Breast epithelium (tissue), 4 donors: ENCODE measurements around the gene GABRD. TPM values are rescaled to one million over a fixed set of nuclear protein-coding genes. Genes with fewer than 3 reads are reported as not detected.

ENCODE experiments used
- DNase-seq, 2 donors: peaks; one replicate each; pipeline ENCODE4 v3.0.0-alpha.2; 2019; ENCODE audit warnings: low spot score in 2 of 2
- H3K27ac ChIP-seq, 2 donors: fragments of 200-600 bp; sonication (generic) in 1 of 2; one replicate each; pipeline ENCODE4 v1.5.1; 2016 to 2019; ENCODE audit warnings: mild to moderate bottlenecking in 1 of 2
- H3K27me3 ChIP-seq, 2 donors: fragments of 200-600 bp; sonication (generic) in 1 of 2; one replicate each; pipeline versions ENCODE4 v1.5.1 to v1.6.0; 2017 to 2019; ENCODE audit warnings: control low read depth in 1 of 2, mild to moderate bottlenecking in 1 of 2
- H3K36me3 ChIP-seq: fragments of 200-600 bp; one replicate; pipeline ENCODE4 v1.5.1; 2019
- H3K4me1 ChIP-seq, 2 donors: fragments of 200-600 bp; sonication (generic); one replicate each; pipeline ENCODE4 v1.5.1; 2016 to 2019; ENCODE audit warnings: control low read depth in 1 of 2
- H3K4me3 ChIP-seq, 3 donors: fragments of 200-600 bp; sonication (generic); 1 replicate in 2 of 3; 2 replicates in 1 of 3; pipeline ENCODE4 v1.5.1; 2016 to 2019; ENCODE audit warnings: mild to moderate bottlenecking in 3 of 3, moderate library complexity in 2 of 3
- H3K9me3 ChIP-seq, 2 donors: fragments of 200-600 bp; sonication (generic) in 1 of 2; one replicate each; pipeline ENCODE4 v1.5.1; 2016 to 2019; ENCODE audit warnings: control low read depth in 1 of 2
- POLR2A ChIP-seq: fragments of 450-650 bp; IDR thresholded peaks from one replicate; pipeline ENCODE4 v1.6.1; 2016; ENCODE audit warnings: antibody characterized with exemption, mild to moderate bottlenecking, moderate library complexity
- POLR2AphosphoS5 ChIP-seq, 3 donors: sonication (generic); formaldehyde crosslinking; IDR thresholded peaks; one replicate each; pipeline ENCODE4 v1.6.1; 2017; ENCODE audit warnings: antibody characterized with exemption in 3 of 3
- intact Hi-C: fragments of 100-400 bp; cut with DNase I; formaldehyde crosslinking; loops from one replicate; pipeline ENCODE4 v1.15.1; 2023; ENCODE audit warnings: low total_unique reads
- total RNA-seq, 3 donors: library from RNA; depleted of rRNA; stranded (reverse); fragments of >200 nt; gene quantifications; one replicate each; pipeline ENCODE4 v1.1.0, GENCODE V29; 2016
- TF ChIP-seq, protein P1 (sequence below), 3 donors: fragments of 450-650 bp; IDR thresholded peaks; one replicate each; pipeline ENCODE4 v1.5.1; 2016 to 2017; ENCODE audit warnings: antibody characterized with exemption in 3 of 3, mild to moderate bottlenecking in 3 of 3, moderate library complexity in 3 of 3

Gene GABRD
- total RNA-seq, 3 donors from 2014 or later: not detected

DNA sequence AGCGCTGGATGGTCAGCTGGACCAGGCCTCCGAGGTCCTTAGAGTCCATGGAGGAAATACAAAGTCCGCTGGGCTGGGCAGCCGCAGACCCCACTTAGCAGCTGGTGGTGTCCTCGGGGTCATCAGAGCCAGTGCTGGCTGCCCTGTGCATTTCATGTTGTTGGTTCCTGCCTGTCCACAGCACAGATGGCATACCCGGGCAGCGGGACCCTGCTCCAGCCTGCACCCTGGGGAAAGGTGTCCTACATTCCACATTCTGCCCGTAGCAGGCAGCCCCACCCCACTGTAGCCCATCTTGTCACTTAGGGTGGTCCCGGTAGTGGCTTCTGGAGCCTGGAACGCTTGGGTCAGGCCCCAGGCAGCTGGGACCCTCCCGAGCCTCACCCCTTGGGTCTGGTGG, 50.9 kb downstream of the GABRD start:
- intact Hi-C loops: no loop called here
- no peak overlapping the region for H3K27ac ChIP-seq
- no peaks in the 10 kb centered on the region for H3K36me3 ChIP-seq
- TF ChIP-seq POLR2AphosphoS5 (IDR thresholded peaks at IDR 0.05): no peak
- TF ChIP-seq, protein P1, sequence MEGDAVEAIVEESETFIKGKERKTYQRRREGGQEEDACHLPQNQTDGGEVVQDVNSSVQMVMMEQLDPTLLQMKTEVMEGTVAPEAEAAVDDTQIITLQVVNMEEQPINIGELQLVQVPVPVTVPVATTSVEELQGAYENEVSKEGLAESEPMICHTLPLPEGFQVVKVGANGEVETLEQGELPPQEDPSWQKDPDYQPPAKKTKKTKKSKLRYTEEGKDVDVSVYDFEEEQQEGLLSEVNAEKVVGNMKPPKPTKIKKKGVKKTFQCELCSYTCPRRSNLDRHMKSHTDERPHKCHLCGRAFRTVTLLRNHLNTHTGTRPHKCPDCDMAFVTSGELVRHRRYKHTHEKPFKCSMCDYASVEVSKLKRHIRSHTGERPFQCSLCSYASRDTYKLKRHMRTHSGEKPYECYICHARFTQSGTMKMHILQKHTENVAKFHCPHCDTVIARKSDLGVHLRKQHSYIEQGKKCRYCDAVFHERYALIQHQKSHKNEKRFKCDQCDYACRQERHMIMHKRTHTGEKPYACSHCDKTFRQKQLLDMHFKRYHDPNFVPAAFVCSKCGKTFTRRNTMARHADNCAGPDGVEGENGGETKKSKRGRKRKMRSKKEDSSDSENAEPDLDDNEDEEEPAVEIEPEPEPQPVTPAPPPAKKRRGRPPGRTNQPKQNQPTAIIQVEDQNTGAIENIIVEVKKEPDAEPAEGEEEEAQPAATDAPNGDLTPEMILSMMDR (IDR thresholded peaks at IDR 0.05): no peak
- TF ChIP-seq POLR2A: no peak
- H3K4me1 ChIP-seq: no peaks in the 10 kb centered on the region
- peaks cover 0 to 10% of the 10 kb centered on the region in 2 donors for H3K9me3 ChIP-seq
- no peaks in the 10 kb centered on the region for H3K27me3 ChIP-seq
- DNase-seq: no peak
- H3K4me3 ChIP-seq: no peak overlapping the region

DNA sequence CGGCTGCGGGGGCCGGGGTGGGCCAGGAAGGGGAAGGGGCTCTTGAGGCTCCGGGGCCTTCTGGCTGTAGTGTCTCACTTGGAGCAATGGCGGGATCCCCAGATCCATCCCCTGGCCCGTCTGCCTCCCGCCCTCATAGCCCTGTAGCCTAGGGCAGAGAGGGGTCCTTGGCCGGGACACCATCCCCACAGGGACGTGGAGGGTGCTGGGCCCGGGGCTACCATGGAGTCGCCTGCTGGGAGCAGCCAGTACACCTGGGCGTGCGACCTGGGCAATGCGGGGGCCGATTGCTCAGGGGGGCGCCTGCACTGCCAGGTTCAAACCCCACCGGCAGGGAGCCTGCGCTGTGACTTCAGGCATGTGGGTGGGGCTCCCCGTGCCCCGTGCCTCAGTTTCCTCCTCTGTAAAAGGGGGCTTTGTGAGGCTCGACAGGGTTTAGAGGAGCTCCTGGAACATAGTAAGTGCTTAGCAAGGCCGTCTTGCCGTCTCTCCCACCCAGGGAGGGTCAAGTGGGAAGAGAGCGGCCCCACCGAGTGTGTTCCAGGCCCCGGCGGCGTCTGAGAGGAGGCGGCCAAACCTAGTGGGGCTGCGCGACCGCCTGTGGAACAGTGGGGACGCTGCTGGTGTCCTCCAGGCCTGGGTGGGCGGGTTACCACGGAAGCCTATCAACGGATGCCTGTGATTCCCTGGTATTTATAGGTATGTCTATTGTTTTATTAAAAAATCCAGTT, 51.8 kb downstream of the GABRD start:
- DNase-seq: no peak
- H3K27me3 ChIP-seq: no peaks in the 10 kb centered on the region
- no peaks in the 10 kb centered on the region for H3K4me1 ChIP-seq
- TF ChIP-seq POLR2AphosphoS5 (IDR thresholded peaks at IDR 0.05): no peak
- TF ChIP-seq POLR2A: no peak
- TF ChIP-seq, protein P1 (IDR thresholded peaks at IDR 0.05): no peak
- H3K4me3 ChIP-seq: no peak overlapping the region
- H3K36me3 ChIP-seq: no peaks in the 10 kb centered on the region
- no peak overlapping the region for H3K27ac ChIP-seq
- peaks cover 0 to 4% of the 10 kb centered on the region in 2 donors for H3K9me3 ChIP-seq
- intact Hi-C loops: no loop called here

DNA sequence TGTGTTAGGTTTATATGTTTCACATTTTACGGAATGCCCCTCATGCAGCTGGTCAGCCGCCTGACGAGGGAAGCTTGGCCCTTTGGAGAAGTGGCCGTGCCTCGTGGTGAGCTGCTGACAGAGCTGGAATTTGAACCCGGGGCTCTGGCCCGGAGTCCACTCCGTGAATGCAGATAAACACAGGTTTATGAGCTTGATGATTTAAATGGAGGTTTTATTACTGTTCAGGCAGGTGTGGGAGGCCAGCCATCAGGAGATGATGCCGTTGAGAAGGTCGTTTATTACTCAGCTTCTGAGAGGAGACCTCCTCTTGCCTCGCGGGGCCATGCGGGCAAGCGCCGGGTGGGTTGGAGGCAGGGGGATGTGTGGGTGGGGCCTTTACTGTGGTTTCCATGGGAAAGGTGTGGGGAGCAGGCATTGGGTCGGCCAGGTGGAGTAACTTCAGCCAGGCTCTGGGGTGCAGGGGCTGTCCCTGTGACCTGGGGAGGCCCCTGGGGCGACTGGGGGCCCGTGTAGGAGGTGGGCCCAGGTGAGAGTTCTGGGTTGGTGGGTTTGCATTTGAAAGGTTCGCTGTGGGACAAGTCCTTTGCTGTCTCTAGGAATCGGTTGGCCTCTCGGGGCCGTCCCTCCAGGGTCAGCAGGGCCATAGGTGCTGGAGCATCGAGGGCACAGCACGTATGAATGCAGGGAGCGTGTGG, 53.1 kb downstream of the GABRD start:
- no peaks in the 10 kb centered on the region for H3K27me3 ChIP-seq
- H3K4me1 ChIP-seq: no peaks in the 10 kb centered on the region
- no peak for DNase-seq
- H3K27ac ChIP-seq: no peak overlapping the region
- H3K4me3 ChIP-seq: no peak overlapping the region
- intact Hi-C loops: no loop called here
- peaks cover 6 to 8% of the 10 kb centered on the region in 2 donors for H3K9me3 ChIP-seq
- TF ChIP-seq POLR2A: no peak
- TF ChIP-seq POLR2AphosphoS5 (IDR thresholded peaks at IDR 0.05): no peak
- TF ChIP-seq, protein P1 (IDR thresholded peaks at IDR 0.05): no peak
- H3K36me3 ChIP-seq: no peaks in the 10 kb centered on the region

DNA sequence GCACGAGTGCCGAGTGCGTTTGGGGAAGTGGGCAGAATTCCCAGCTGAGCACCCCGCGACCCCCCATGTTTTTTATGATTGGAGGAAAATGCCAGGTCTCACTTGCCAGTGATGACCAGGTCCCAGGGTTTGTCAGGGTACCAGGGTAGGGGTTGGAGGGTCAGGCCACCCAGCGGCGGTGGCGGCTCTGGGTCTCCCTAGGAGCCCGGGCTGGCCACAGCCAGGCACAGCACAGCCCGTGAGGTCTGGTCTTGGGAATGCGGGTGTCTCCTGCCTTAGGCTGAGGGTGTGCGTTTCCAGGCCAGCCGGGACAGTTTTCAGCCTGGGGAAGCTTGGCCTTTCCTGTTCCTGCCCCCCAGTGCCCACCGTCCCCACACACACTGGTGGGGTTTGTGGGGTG, 53.7 kb downstream of the GABRD start:
- Histone ChIP-seq H3K4me1 (no peaks in the 10 kb centered on the region), H3K4me3 (no peak overlapping the region), H3K36me3 (no peaks in the 10 kb centered on the region), H3K9me3 (peaks cover 12 to 13% of the 10 kb centered on the region in 2 donors), H3K27ac (no peak overlapping the region), H3K27me3 (no peaks in the 10 kb centered on the region)
- no peak for TF ChIP-seq POLR2AphosphoS5 (IDR thresholded peaks at IDR 0.05)
- TF ChIP-seq, protein P1 (IDR thresholded peaks at IDR 0.05): no peak
- no peak for TF ChIP-seq POLR2A
- intact Hi-C loops: no loop called here
- no peak for DNase-seq
